ENCODE measurements around the gene STOML3.

The STOML3 gene

DNA sequence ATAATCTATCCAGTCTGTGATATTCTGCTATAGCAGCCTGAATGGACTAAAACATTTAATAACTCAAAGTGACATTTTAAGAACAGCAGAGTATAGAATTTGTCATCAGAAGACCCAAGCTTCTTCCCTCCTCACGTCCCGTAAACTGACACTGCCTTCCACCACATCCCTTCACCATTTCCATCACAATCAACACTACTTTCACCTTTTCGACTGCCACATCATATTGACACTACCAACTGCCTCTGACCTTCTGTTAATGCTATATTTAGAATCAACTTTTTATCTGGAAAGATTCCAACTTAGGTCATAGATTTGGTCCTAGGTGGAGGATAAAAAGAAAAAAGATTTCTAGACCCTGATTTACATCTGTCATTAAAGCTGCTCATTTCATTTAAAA is 39.6 kb downstream of the STOML3 start:
- no peaks in the 10 kb centered on the region for H3K9me3 ChIP-seq (ENCODE audit: control insufficient read depth, insufficient read depth, low read length)
- H3K36me3 ChIP-seq (ENCODE audit: control insufficient read depth, insufficient read depth, low read length) = no peaks in the 10 kb centered on the region
- no peak overlapping the region for H3K4me3 ChIP-seq (ENCODE audit: low read depth, low read length)

GRCh38 chr13:38947054-38947453 is 43.6 kb downstream of the STOML3 start:
- Histone ChIP-seq H3K36me3 (ENCODE audit: control insufficient read depth, insufficient read depth, low read length) (no peaks in the 10 kb centered on the region), H3K9ac (ENCODE audit: low read depth, low read length) (no peak overlapping the region), H3K27me3 (ENCODE audit: control insufficient read depth, insufficient read depth, low read length) (no peaks in the 10 kb centered on the region), H3K4me3 (ENCODE audit: low read depth, low read length) (no peak overlapping the region), H3K4me1 (ENCODE audit: control insufficient read depth, insufficient read depth, low read length) (peaks cover 3% of the 10 kb centered on the region), H3K9me3 (ENCODE audit: control insufficient read depth, insufficient read depth, low read length) (no peaks in the 10 kb centered on the region)

More for the DNA sequence above, 39.6 kb downstream of the STOML3 start:
- no peak overlapping the region for H3K9ac ChIP-seq (ENCODE audit: low read depth, low read length)
- H3K4me1 ChIP-seq (ENCODE audit: control insufficient read depth, insufficient read depth, low read length) = peaks cover 3% of the 10 kb centered on the region
- H3K27me3 ChIP-seq (ENCODE audit: control insufficient read depth, insufficient read depth, low read length) = no peaks in the 10 kb centered on the region

DNA sequence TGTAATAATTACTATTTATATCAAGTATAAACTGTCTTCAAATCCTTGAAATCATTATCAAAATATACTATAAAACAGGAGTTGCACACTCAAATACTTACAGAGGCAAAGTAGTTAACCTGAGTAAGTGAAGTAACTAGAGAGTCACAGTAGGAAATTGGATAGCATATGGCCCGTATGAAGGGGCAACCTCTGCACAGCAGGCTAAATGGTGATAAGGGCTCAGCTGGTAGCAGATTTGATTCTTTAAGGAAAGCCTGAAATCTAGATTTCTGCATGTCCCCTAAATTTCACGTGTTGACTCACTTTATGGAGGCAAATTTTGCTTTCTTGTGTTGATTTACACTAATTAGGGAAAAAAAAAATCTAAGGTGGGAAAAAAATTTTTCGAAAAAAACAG is 46.4 kb downstream of the STOML3 start:
- no peaks in the 10 kb centered on the region for H3K9me3 ChIP-seq (ENCODE audit: control insufficient read depth, insufficient read depth, low read length)
- no peak overlapping the region for H3K9ac ChIP-seq (ENCODE audit: low read depth, low read length)
- H3K36me3 ChIP-seq (ENCODE audit: control insufficient read depth, insufficient read depth, low read length) = no peaks in the 10 kb centered on the region
- H3K4me1 ChIP-seq (ENCODE audit: control insufficient read depth, insufficient read depth, low read length) = no peaks in the 10 kb centered on the region
- no peaks in the 10 kb centered on the region for H3K27me3 ChIP-seq (ENCODE audit: control insufficient read depth, insufficient read depth, low read length)
- H3K4me3 ChIP-seq (ENCODE audit: low read depth, low read length) = no peak overlapping the region

GRCh38 chr13:38943231-38943630 is 47.4 kb downstream of the STOML3 start:
- H3K9ac ChIP-seq (ENCODE audit: low read depth, low read length) = no peak overlapping the region
- H3K4me1 ChIP-seq (ENCODE audit: control insufficient read depth, insufficient read depth, low read length) = no peaks in the 10 kb centered on the region
- no peak overlapping the region for H3K4me3 ChIP-seq (ENCODE audit: low read depth, low read length)
- H3K27me3 ChIP-seq (ENCODE audit: control insufficient read depth, insufficient read depth, low read length) = no peaks in the 10 kb centered on the region
- no peaks in the 10 kb centered on the region for H3K9me3 ChIP-seq (ENCODE audit: control insufficient read depth, insufficient read depth, low read length)
- H3K36me3 ChIP-seq (ENCODE audit: control insufficient read depth, insufficient read depth, low read length) = no peaks in the 10 kb centered on the region

GRCh38 chr13:38941353-38941945 is 49.2 kb downstream of the STOML3 start:
- no peaks in the 10 kb centered on the region for H3K4me1 ChIP-seq (ENCODE audit: control insufficient read depth, insufficient read depth, low read length)
- H3K4me3 ChIP-seq (ENCODE audit: low read depth, low read length) = no peak overlapping the region
- no peaks in the 10 kb centered on the region for H3K36me3 ChIP-seq (ENCODE audit: control insufficient read depth, insufficient read depth, low read length)
- no peaks in the 10 kb centered on the region for H3K27me3 ChIP-seq (ENCODE audit: control insufficient read depth, insufficient read depth, low read length)
- no peak overlapping the region for H3K9ac ChIP-seq (ENCODE audit: low read depth, low read length)
- H3K9me3 ChIP-seq (ENCODE audit: control insufficient read depth, insufficient read depth, low read length) = no peaks in the 10 kb centered on the region

DNA sequence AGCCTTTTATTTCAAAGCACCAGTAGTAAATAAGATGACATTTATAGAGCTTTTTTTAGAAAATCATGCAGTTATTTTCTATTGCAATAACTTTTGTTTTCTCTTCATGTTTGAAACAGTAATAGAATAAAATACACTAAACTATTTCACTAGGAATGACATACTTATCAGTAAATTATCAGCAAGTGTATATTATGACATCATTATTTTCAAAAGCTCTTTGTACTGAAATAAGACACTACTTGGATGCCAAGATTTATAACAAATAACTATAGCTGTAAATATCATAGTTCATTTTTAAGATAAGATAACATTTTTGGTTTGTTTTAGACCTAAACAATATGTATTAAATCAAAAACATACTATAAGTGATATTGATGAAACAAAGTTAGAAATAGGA is 56.8 kb downstream of the STOML3 start:
- Histone ChIP-seq H3K27me3 (ENCODE audit: control insufficient read depth, insufficient read depth, low read length) (no peaks in the 10 kb centered on the region), H3K36me3 (ENCODE audit: control insufficient read depth, insufficient read depth, low read length) (no peaks in the 10 kb centered on the region), H3K9ac (ENCODE audit: low read depth, low read length) (no peak overlapping the region), H3K4me1 (ENCODE audit: control insufficient read depth, insufficient read depth, low read length) (peaks cover 4% of the 10 kb centered on the region), H3K9me3 (ENCODE audit: control insufficient read depth, insufficient read depth, low read length) (no peaks in the 10 kb centered on the region), H3K4me3 (ENCODE audit: low read depth, low read length) (no peak overlapping the region)

DNA sequence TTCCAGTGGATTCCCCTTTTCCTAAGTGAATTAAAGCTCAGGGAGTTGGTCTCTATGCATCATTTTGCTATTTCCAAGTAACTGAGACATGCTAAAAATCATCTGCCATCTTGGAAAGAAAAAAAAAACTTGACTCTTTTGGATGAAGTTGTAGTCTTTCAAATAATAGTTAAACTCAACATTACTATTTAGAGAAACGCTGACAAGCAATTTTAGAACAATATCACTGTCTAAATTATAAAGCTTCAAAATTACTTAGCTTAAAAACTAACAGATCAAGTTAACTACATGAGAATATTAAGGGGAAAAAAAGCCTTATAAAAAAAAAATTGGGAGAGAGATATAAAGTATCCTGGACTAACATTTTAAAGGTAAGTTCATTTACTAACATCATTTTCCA is 68.5 kb downstream of the STOML3 start:
- no peaks in the 10 kb centered on the region for H3K9me3 ChIP-seq (ENCODE audit: control insufficient read depth, insufficient read depth, low read length)
- H3K36me3 ChIP-seq (ENCODE audit: control insufficient read depth, insufficient read depth, low read length) = no peaks in the 10 kb centered on the region
- H3K4me3 ChIP-seq (ENCODE audit: low read depth, low read length) = no peak overlapping the region
- H3K27me3 ChIP-seq (ENCODE audit: control insufficient read depth, insufficient read depth, low read length) = no peaks in the 10 kb centered on the region
- no peak overlapping the region for H3K9ac ChIP-seq (ENCODE audit: low read depth, low read length)
- H3K4me1 ChIP-seq (ENCODE audit: control insufficient read depth, insufficient read depth, low read length) = peaks cover 12% of the 10 kb centered on the region

- Histone ChIP-seq H3K9me3 (ENCODE audit: control insufficient read depth, insufficient read depth, low read length) (no peaks in the 10 kb centered on the region), H3K27me3 (ENCODE audit: control insufficient read depth, insufficient read depth, low read length) (no peaks in the 10 kb centered on the region), H3K36me3 (ENCODE audit: control insufficient read depth, insufficient read depth, low read length) (no peaks in the 10 kb centered on the region), H3K4me3 (ENCODE audit: low read depth, low read length) (no peak overlapping the region), H3K9ac (ENCODE audit: low read depth, low read length) (no peak overlapping the region), H3K4me1 (ENCODE audit: control insufficient read depth, insufficient read depth, low read length) (peaks cover 7% of the 10 kb centered on the region)
Measured at GRCh38 chr13:38921081-38921480, 69.5 kb downstream of the STOML3 start.

All from iPS-15b (cell line).